ENCODE measurements around the gene PRRC2C.

GRCh38 chr1:171500803-171501202, 15.5 kb downstream of the PRRC2C start:
- TF ChIP-seq, protein P1, sequence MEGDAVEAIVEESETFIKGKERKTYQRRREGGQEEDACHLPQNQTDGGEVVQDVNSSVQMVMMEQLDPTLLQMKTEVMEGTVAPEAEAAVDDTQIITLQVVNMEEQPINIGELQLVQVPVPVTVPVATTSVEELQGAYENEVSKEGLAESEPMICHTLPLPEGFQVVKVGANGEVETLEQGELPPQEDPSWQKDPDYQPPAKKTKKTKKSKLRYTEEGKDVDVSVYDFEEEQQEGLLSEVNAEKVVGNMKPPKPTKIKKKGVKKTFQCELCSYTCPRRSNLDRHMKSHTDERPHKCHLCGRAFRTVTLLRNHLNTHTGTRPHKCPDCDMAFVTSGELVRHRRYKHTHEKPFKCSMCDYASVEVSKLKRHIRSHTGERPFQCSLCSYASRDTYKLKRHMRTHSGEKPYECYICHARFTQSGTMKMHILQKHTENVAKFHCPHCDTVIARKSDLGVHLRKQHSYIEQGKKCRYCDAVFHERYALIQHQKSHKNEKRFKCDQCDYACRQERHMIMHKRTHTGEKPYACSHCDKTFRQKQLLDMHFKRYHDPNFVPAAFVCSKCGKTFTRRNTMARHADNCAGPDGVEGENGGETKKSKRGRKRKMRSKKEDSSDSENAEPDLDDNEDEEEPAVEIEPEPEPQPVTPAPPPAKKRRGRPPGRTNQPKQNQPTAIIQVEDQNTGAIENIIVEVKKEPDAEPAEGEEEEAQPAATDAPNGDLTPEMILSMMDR (IDR thresholded peaks at IDR 0.05; ENCODE audit: low read length), result no peak
- no peak for TF ChIP-seq EZH2phosphoT487 (IDR thresholded peaks at IDR 0.05; ENCODE audit: low read length)

All from MM.1S (cell line).